ENCODE measurements around the gene DQX1. TPM values are rescaled to one million over a fixed set of nuclear protein-coding genes. Genes with fewer than 3 reads are reported as not detected.

Gene DQX1
- total and polyA plus RNA-seq, 2 of the 8 experiments (the other 6 are each of a cell fraction or from before 2014, with no cell fraction given) = 0.76 to 1.1 TPM

- no peak overlapping the region for H2BK20ac ChIP-seq (ENCODE audit: low read length)
- H3K27me3 ChIP-seq (replicated peaks in 1 of 4; ENCODE audit: control insufficient read depth in 3 of 4, extremely low read depth in 1 of 4, insufficient read depth in 3 of 4, low read length in 3 of 4) = no peaks in the 10 kb centered on the region
- no peaks in the 10 kb centered on the region for H3K79me2 ChIP-seq (ENCODE audit: control insufficient read depth in 1 of 2, insufficient read depth in 2 of 2, low read length in 2 of 2)
- no peak overlapping the region for H3K4ac ChIP-seq (replicated peaks; ENCODE audit: insufficient read length, low read depth, low read length)
- H3K4me2 ChIP-seq (ENCODE audit: insufficient read depth in 1 of 2, low read depth in 2 of 2, low read length in 2 of 2) = no peak overlapping the region
- H3K36me3 ChIP-seq (ENCODE audit: control insufficient read depth in 2 of 4, insufficient read depth in 4 of 4, low read length in 3 of 4) = no peaks in the 10 kb centered on the region
- H2BK15ac ChIP-seq (ENCODE audit: low read length) = no peak overlapping the region
- H4K8ac ChIP-seq (ENCODE audit: extremely low read depth, insufficient read depth, low read length) = no peak overlapping the region
- no peak overlapping the region for H2BK12ac ChIP-seq (ENCODE audit: low read depth, low read length)
- no peak overlapping the region for H2BK5ac ChIP-seq (ENCODE audit: low read depth, low read length)
- ChIA-PET POLR2A (ENCODE audit: partially characterized antibody) (interaction anchor here (1.1 kb wide), 1 partner anchor 69 kb away, joined by 4 read pairs; no protein-coding TSS in a partner anchor), CTCF (ENCODE audit: partially characterized antibody) (interaction anchor here (0.8 to 10.0 kb wide), 8 partner anchors 8 to 241 kb away, joined by 3 to 158 read pairs (median 4); partner anchors contain the start of genes CCDC142 and TTC31)
- no peak overlapping the region for H4K91ac ChIP-seq (replicated peaks; ENCODE audit: insufficient read length, low read length)
- H3K27ac ChIP-seq (ENCODE audit: low read depth, low read length) = no peak overlapping the region
- DNase-seq (ENCODE audit: low read depth in 1 of 2, low spot score in 2 of 2) = no peak
- FAIRE-seq = no peak
- H2AFZ ChIP-seq (ENCODE audit: low read length) = no peak overlapping the region
- H4K5ac ChIP-seq (ENCODE audit: insufficient read length, low read depth, low read length) = no peak overlapping the region
- H3K9me3 ChIP-seq (ENCODE audit: insufficient read depth in 2 of 2, low read depth in 1 of 2, low read length in 1 of 2) = no peaks in the 10 kb centered on the region
- no peak overlapping the region for H3K14ac ChIP-seq (ENCODE audit: insufficient read length)
- no peak overlapping the region for H3K18ac ChIP-seq (ENCODE audit: extremely low read depth, low read length)
- 0 out of 2 replicates have a peak, but pooled peaks cover 1% of the 10 kb centered on the region for H3K23me2 ChIP-seq (ENCODE audit: low read depth, low read length)
- no peaks in the 10 kb centered on the region for H3K4me1 ChIP-seq (replicated peaks in 1 of 4; ENCODE audit: control insufficient read depth in 3 of 4, insufficient read depth in 4 of 4, low read length in 3 of 4)
- H2AK5ac ChIP-seq (ENCODE audit: low read depth, low read length) = no peak overlapping the region
- no peak overlapping the region for H3K23ac ChIP-seq (ENCODE audit: insufficient read length)
- H3K56ac ChIP-seq (replicated peaks; ENCODE audit: insufficient read length, low read depth, low read length) = no peak overlapping the region
- H3K9ac ChIP-seq (replicated peaks in 1 of 4; ENCODE audit: extremely low read depth in 1 of 4, low read depth in 3 of 4, low read length in 3 of 4) = no peak overlapping the region
- TF ChIP-seq SP1 (IDR thresholded peaks at IDR 0.05; ENCODE audit: low read depth, low read length) = no peak
- no peak for TF ChIP-seq CHD2 (IDR thresholded peaks at IDR 0.05; ENCODE audit: low read length)
- no peak for TF ChIP-seq CBX8 (IDR thresholded peaks at IDR 0.05; ENCODE audit: borderline replicate concordance, low read depth, low read length)
- TF ChIP-seq MAX (IDR thresholded peaks at IDR 0.05) = no peak
- no peak for TF ChIP-seq CEBPB (IDR thresholded peaks at IDR 0.05; ENCODE audit: low read depth, low read length)
- TF ChIP-seq HDAC6 (IDR thresholded peaks at IDR 0.05; ENCODE audit: low read depth, low read length) = no peak
- TF ChIP-seq ATF3 (IDR thresholded peaks at IDR 0.05; ENCODE audit: insufficient read depth, low read depth, low read length) = no peak
- no peaks in the 10 kb centered on the region for H4K20me1 ChIP-seq (replicated peaks in 1 of 2; ENCODE audit: control insufficient read depth in 1 of 2, insufficient read depth in 2 of 2, low read length in 2 of 2)
- H3K4me3 ChIP-seq (ENCODE audit: extremely low read depth in 1 of 4, insufficient read depth in 2 of 4, low read depth in 3 of 4, low read length in 4 of 4) = no peak overlapping the region
- WGBS, 2 experiments (ENCODE audit: extremely low coverage in 1 of 2, insufficient coverage in 1 of 2, insufficient read length in 1 of 2, insufficient replicate concordance in 2 of 2, low coverage in 1 of 2, low lambda C conversion rate in 2 of 2, missing lambda C conversion rate in 1 of 2) = 93% methylated on average over 4 of the region's 4 CpGs; no CpG with 5 or more reads in 1 of the 2 experiments
- no peak overlapping the region for H2BK120ac ChIP-seq (replicated peaks; ENCODE audit: low read depth, low read length)
- H3K79me1 ChIP-seq (ENCODE audit: low read depth, low read length) = no peaks in the 10 kb centered on the region
Observed at GRCh38 chr2:74575320-74575719, 49.3 kb upstream of the DQX1 start.
